ENCODE measurements around the gene GPR180. TPM values are rescaled to one million over a fixed set of nuclear protein-coding genes. Genes with fewer than 3 reads are reported as not detected.

Gene GPR180
- total RNA-seq, 2 donors from 2014 or later = 6.6 to 6.9 TPM

GRCh38 chr13:94662274-94662945 is 60.8 kb downstream of the GPR180 start:
- no peaks in the 10 kb centered on the region for H3K9me3 ChIP-seq (ENCODE audit: control insufficient read depth, low read length)
- peaks cover 47% of the 10 kb centered on the region for H3K27me3 ChIP-seq (ENCODE audit: control insufficient read depth, insufficient read depth, low read length, poor library complexity, severe bottlenecking)
- no peaks in the 10 kb centered on the region for H3K36me3 ChIP-seq (ENCODE audit: control insufficient read depth, insufficient read depth, low read length)
- no peak overlapping the region for H3K4me3 ChIP-seq (ENCODE audit: low read length)
- H3K27ac ChIP-seq (ENCODE audit: low read depth, low read length) = no peak overlapping the region
- H3K9me3 Mint-ChIP-seq = no peaks in the 10 kb centered on the region
- no peak overlapping the region for H3K9ac ChIP-seq (ENCODE audit: extremely low read depth, low read length, poor library complexity, severe bottlenecking)
- peaks cover 11% of the 10 kb centered on the region for H3K4me1 ChIP-seq (ENCODE audit: control insufficient read depth, insufficient read depth, low read length)
- H3K4me1 Mint-ChIP-seq = peaks cover 46% of the 10 kb centered on the region
- H3K4me3 Mint-ChIP-seq = no peak overlapping the region
- TF ChIP-seq CTCF (conservative IDR thresholded peaks at IDR 0.05) = no peak
- 58 to 75% methylated on average over 10 to 12 of the region's 12 CpGs for WGBS, 2 experiments (ENCODE audit: insufficient coverage in 1 of 2, insufficient read length in 1 of 2)
- DNase-seq = no peak
- H3K36me3 Mint-ChIP-seq (ENCODE audit: low read depth) = no peaks in the 10 kb centered on the region
- H3K27me3 Mint-ChIP-seq (ENCODE audit: insufficient read depth) = peaks cover 46% of the 10 kb centered on the region
- no peak overlapping the region for H3K27ac Mint-ChIP-seq

GRCh38 chr13:94664889-94665288 is 63.2 kb downstream of the GPR180 start:
- no peak for TF ChIP-seq CTCF (conservative IDR thresholded peaks at IDR 0.05)
- Histone ChIP-seq H3K4me3 (ENCODE audit: low read length) (no peak overlapping the region), H3K4me1 (ENCODE audit: control insufficient read depth, insufficient read depth, low read length) (peaks cover 11% of the 10 kb centered on the region), H3K9me3 (ENCODE audit: control insufficient read depth, low read length) (no peaks in the 10 kb centered on the region), H3K9ac (ENCODE audit: extremely low read depth, low read length, poor library complexity, severe bottlenecking) (no peak overlapping the region), H3K27me3 (ENCODE audit: control insufficient read depth, insufficient read depth, low read length, poor library complexity, severe bottlenecking) (peaks cover 62% of the 10 kb centered on the region), H3K27ac (ENCODE audit: low read depth, low read length) (no peak overlapping the region), H3K36me3 (ENCODE audit: control insufficient read depth, insufficient read depth, low read length) (no peaks in the 10 kb centered on the region)
- Mint-ChIP-seq H3K4me1 (peaks cover 35% of the 10 kb centered on the region), H3K27me3 (ENCODE audit: insufficient read depth) (peaks cover 62% of the 10 kb centered on the region), H3K9me3 (no peaks in the 10 kb centered on the region), H3K27ac (no peak overlapping the region), H3K4me3 (no peak overlapping the region), H3K36me3 (ENCODE audit: low read depth) (no peaks in the 10 kb centered on the region)
- WGBS, 2 experiments (ENCODE audit: insufficient coverage in 1 of 2, insufficient read length in 1 of 2) = 70 to 82% methylated on average over 5 to 7 of the region's 7 CpGs
- no peak for DNase-seq

GRCh38 chr13:94666065-94666464 is 64.4 kb downstream of the GPR180 start:
- H3K4me3 ChIP-seq (ENCODE audit: low read length) = no peak overlapping the region
- Mint-ChIP-seq H3K4me3 (no peak overlapping the region), H3K27me3 (ENCODE audit: insufficient read depth) (peaks cover 70% of the 10 kb centered on the region), H3K9me3 (no peaks in the 10 kb centered on the region), H3K27ac (no peak overlapping the region), H3K4me1 (peaks cover 24% of the 10 kb centered on the region), H3K36me3 (ENCODE audit: low read depth) (no peaks in the 10 kb centered on the region)
- peaks cover 62% of the 10 kb centered on the region for H3K27me3 ChIP-seq (ENCODE audit: control insufficient read depth, insufficient read depth, low read length, poor library complexity, severe bottlenecking)
- no peaks in the 10 kb centered on the region for H3K36me3 ChIP-seq (ENCODE audit: control insufficient read depth, insufficient read depth, low read length)
- WGBS, 2 experiments (ENCODE audit: insufficient coverage in 1 of 2, insufficient read length in 1 of 2) = 86 to 95% methylated on average over 6 to 7 of the region's 7 CpGs
- no peak for DNase-seq
- H3K27ac ChIP-seq (ENCODE audit: low read depth, low read length) = no peak overlapping the region
- no peak overlapping the region for H3K9ac ChIP-seq (ENCODE audit: extremely low read depth, low read length, poor library complexity, severe bottlenecking)
- no peaks in the 10 kb centered on the region for H3K9me3 ChIP-seq (ENCODE audit: control insufficient read depth, low read length)
- peaks cover 11% of the 10 kb centered on the region for H3K4me1 ChIP-seq (ENCODE audit: control insufficient read depth, insufficient read depth, low read length)
- TF ChIP-seq CTCF (conservative IDR thresholded peaks at IDR 0.05) = no peak

Measured in endodermal cell (in vitro differentiated cells).